HepG2 (cell line): ENCODE data around the gene ITLN2.

Source experiments
- DNMT1 ChIP-seq: sonication (generic); formaldehyde crosslinking; IDR thresholded peaks from 2 replicates; pipeline ENCODE4 v1.5.1; 2020; ENCODE audit warnings: mild to moderate bottlenecking, missing genetic modification reagents
- KLF9 ChIP-seq: IDR thresholded peaks from 2 replicates; pipeline ENCODE4 v1.6.1; 2016; ENCODE audit warnings: low read depth
- MTA1 ChIP-seq: sonication (generic); formaldehyde crosslinking; IDR thresholded peaks from 2 replicates; pipeline ENCODE4 v1.4.0; 2020; ENCODE audit warnings: missing genetic modification reagents, mild to moderate bottlenecking, borderline replicate concordance
- ZKSCAN8 ChIP-seq: IDR thresholded peaks from 2 replicates; pipeline ENCODE4 v1.6.1; 2016; ENCODE audit warnings: borderline replicate concordance, missing genetic modification reagents, missing compliant biosample characterization
- ZNF770 ChIP-seq: sonication (generic); formaldehyde crosslinking; IDR thresholded peaks from 2 replicates; pipeline ENCODE4 v1.5.0; 2020; ENCODE audit warnings: mild to moderate bottlenecking, missing genetic modification reagents
- TF ChIP-seq, protein P1 (sequence below): IDR thresholded peaks from 2 replicates; pipeline ENCODE4 v1.6.1; 2016; ENCODE audit warnings: control low read depth

DNA sequence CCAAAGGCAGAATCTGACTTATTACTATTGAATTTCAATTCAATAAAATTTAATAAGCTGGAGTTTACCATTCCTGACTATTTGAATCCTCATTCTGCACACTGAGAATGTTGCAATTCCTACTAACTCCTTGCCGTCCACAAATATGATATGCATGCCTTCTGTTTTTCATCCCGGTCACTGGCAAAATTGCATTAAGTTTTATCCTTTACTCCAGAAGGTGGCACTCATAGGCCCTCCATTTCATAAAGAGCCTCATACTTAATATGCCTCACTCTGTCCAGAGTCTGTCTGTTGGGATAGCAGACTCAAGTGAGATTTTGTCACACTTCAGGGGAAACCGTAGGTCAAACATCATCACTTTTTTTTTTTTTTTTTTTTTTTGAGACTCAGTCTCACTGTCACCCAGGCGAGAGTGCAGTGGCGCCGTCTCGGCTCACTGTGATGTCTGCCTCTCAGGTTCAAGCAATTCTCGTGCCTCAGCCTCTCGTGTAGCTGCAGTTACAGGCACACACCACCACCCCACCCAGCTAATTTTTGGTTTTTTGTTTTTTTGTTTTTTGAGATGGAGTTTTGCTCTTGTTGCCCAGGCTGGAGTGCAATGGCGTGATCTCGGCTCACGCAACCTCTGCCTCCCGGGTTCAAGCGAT lies 39.1 kb upstream of the ITLN2 start:
- TF ChIP-seq DNMT1 (CRISPR knock-in tag) (no peak), KLF9 (CRISPR knock-in tag) (no peak), ZNF770 (CRISPR knock-in tag) (no peak), ZKSCAN8 (CRISPR knock-in tag) (no peak), MTA1 (CRISPR knock-in tag) (no peak)
- TF ChIP-seq, protein P1, sequence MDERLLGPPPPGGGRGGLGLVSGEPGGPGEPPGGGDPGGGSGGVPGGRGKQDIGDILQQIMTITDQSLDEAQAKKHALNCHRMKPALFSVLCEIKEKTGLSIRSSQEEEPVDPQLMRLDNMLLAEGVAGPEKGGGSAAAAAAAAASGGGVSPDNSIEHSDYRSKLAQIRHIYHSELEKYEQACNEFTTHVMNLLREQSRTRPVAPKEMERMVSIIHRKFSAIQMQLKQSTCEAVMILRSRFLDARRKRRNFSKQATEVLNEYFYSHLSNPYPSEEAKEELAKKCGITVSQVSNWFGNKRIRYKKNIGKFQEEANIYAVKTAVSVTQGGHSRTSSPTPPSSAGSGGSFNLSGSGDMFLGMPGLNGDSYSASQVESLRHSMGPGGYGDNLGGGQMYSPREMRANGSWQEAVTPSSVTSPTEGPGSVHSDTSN (CRISPR knock-in tag): no peak
